Naive thymus-derived CD4-positive, alpha-beta T cell (primary cell): ENCODE measurements around the gene PRR35. TPM values are rescaled to one million over a fixed set of nuclear protein-coding genes. Genes with fewer than 3 reads are reported as not detected.

Experiments
- ATAC-seq: fragments of 150-1000 bp; cut with Tn5 transposase; 2 replicates; pipeline ENCODE4 v1.10.0; 2021; ENCODE audit warnings: mild to moderate bottlenecking, moderate library complexity
- CTCF ChIA-PET: fragments of 350-600 bp; sonication (Branson Sonifier 250); formaldehyde crosslinking; loops from one replicate; lab custom pipeline; 2021; ENCODE audit warnings: antibody characterized with exemption; lab: Charles Lee
- POLR2A ChIA-PET: fragments of 350-600 bp; sonication (Branson Sonifier 250); formaldehyde crosslinking; loops from one replicate; lab custom pipeline; 2021; ENCODE audit warnings: antibody characterized with exemption, inconsistent platforms; lab: Charles Lee
- DNase-seq, 9 donors: peaks; one replicate each; pipeline versions ENCODE4 v3.0.0 to v3.0.0-alpha.2; 2020 to 2022; ENCODE audit warnings: mixed read lengths in 1 of 9
- H3K27ac ChIP-seq: one replicate; pipeline ENCODE4 v1.7.0; 2013; ENCODE audit warnings: mild to moderate bottlenecking, low read depth, low read length, moderate library complexity
- H3K27me3 ChIP-seq, 2 donors: one replicate each; pipeline ENCODE4 v1.7.0; 2013; ENCODE audit warnings: low read length in 2 of 2, mild to moderate bottlenecking in 2 of 2, moderate library complexity in 2 of 2; ENCODE audit not compliant: control insufficient read depth in 2 of 2, insufficient read depth in 2 of 2
- H3K36me3 ChIP-seq, 3 experiments: 1 replicate in 2 of 3; 2 replicates in 1 of 3; pipeline ENCODE4 v1.7.0; 2013; ENCODE audit warnings: low read length in 3 of 3, mild to moderate bottlenecking in 3 of 3, moderate library complexity in 1 of 3; ENCODE audit not compliant: insufficient read depth in 3 of 3, control insufficient read depth in 2 of 3
- H3K4me1 ChIP-seq, 2 donors: one replicate each; pipeline ENCODE4 v1.7.0; 2013; ENCODE audit warnings: low read length in 2 of 2, mild to moderate bottlenecking in 2 of 2, moderate library complexity in 1 of 2; ENCODE audit not compliant: control insufficient read depth in 2 of 2, insufficient read depth in 2 of 2
- H3K4me3 ChIP-seq: 2 replicates; pipeline ENCODE4 v1.7.0; 2013; ENCODE audit warnings: mild to moderate bottlenecking, low read length
- H3K9me3 ChIP-seq, 3 experiments: 1 replicate in 2 of 3; 2 replicates in 1 of 3; pipeline ENCODE4 v1.7.0; 2013; ENCODE audit warnings: low read length in 3 of 3; ENCODE audit not compliant: control insufficient read depth in 2 of 3
- H3K27ac Mint-ChIP-seq, 9 donors: one replicate each; pipeline ENCODE4 v1.8.0; 2020 to 2022; ENCODE audit warnings: mixed read lengths in 9 of 9, mild to moderate bottlenecking in 8 of 9, moderate library complexity in 5 of 9, inconsistent platforms in 2 of 9
- H3K27me3 Mint-ChIP-seq, 5 donors: one replicate each; pipeline ENCODE4 v1.8.0; 2021 to 2022; ENCODE audit warnings: mixed read lengths in 5 of 5, mild to moderate bottlenecking in 1 of 5
- H3K36me3 Mint-ChIP-seq, 5 donors: one replicate each; pipeline ENCODE4 v1.8.0; 2020 to 2022; ENCODE audit warnings: mixed read lengths in 5 of 5, mild to moderate bottlenecking in 3 of 5, inconsistent platforms in 1 of 5
- H3K4me1 Mint-ChIP-seq, 7 donors: one replicate each; pipeline ENCODE4 v1.8.0; 2020 to 2022; ENCODE audit warnings: mixed read lengths in 7 of 7, mild to moderate bottlenecking in 3 of 7, inconsistent platforms in 1 of 7
- H3K4me3 Mint-ChIP-seq, 10 donors: one replicate each; pipeline ENCODE4 v1.8.0; 2020 to 2022; ENCODE audit warnings: mild to moderate bottlenecking in 10 of 10, mixed read lengths in 10 of 10, moderate library complexity in 6 of 10, inconsistent platforms in 2 of 10
- H3K9me3 Mint-ChIP-seq, 11 donors: one replicate each; pipeline ENCODE4 v1.8.0; 2020 to 2022; ENCODE audit warnings: mixed read lengths in 11 of 11, mild to moderate bottlenecking in 4 of 11, inconsistent platforms in 1 of 11, moderate library complexity in 1 of 11
- intact Hi-C, 2 donors: fragments of 100-400 bp; cut with micrococcal nuclease; formaldehyde crosslinking; loops; one replicate each; pipeline ENCODE4 v1.15.1; 2023
- polyA plus RNA-seq, 2 donors: library from polyadenylated mRNA; unstranded; fragments of 300-500 nt; fragmentation: Illumina TruSeq; gene quantifications; one replicate each; pipeline ENCODE4 v1.2.3, GENCODE V29; 2021
- total RNA-seq, 6 experiments: library from RNA in 5 of 6; stranded (reverse) in 5 of 6; gene quantifications; 1 replicate in 5 of 6; 2 replicates in 1 of 6; pipeline ENCODE4 v1.2.3 and lab custom pipeline; 2021 to 2026

PRR35 gene
- total and polyA plus RNA-seq, 7 experiments from 2014 or later, result not detected

GRCh38 chr16:539901-540530, 20.2 kb upstream of the PRR35 start:
- intact Hi-C loops, result no loop called here
- Mint-ChIP-seq H3K27me3 (no peaks in the 10 kb centered on the region), H3K27ac (no peak overlapping the region), H3K9me3 (no peaks in the 10 kb centered on the region), H3K4me3 (no peak overlapping the region), H3K4me1 (peaks cover 0 to 6% (median 0%) of the 10 kb centered on the region in 7 donors), H3K36me3 (peaks cover 0 to 11% (median 0%) of the 10 kb centered on the region in 5 donors)
- POLR2A ChIA-PET, result no interaction called here
- Histone ChIP-seq H3K27ac (no peak overlapping the region), H3K4me1 (no peaks in the 10 kb centered on the region), H3K9me3 (no peaks in the 10 kb centered on the region), H3K36me3 (peaks cover 0 to 33% (median 0%) of the 10 kb centered on the region in 3 experiments), H3K27me3 (no peaks in the 10 kb centered on the region), H3K4me3 (no peak overlapping the region)
- CTCF ChIA-PET, result interaction anchor here (0.5 kb wide), 1 partner anchor 39 kb away, joined by 4 read pairs; no protein-coding TSS in a partner anchor
- ATAC-seq (no peak), DNase-seq (no peak)

- ATAC-seq (no peak), DNase-seq (no peak)
- H3K4me1 Mint-ChIP-seq, result peaks cover 0 to 8% (median 0%) of the 10 kb centered on the region in 7 donors
- H3K36me3 Mint-ChIP-seq, result peaks cover 0 to 11% (median 0%) of the 10 kb centered on the region in 5 donors
- CTCF ChIA-PET, result no interaction called here
- POLR2A ChIA-PET, result no interaction called here
- Histone ChIP-seq H3K27me3 (no peaks in the 10 kb centered on the region), H3K4me3 (no peak overlapping the region), H3K4me1 (no peaks in the 10 kb centered on the region), H3K36me3 (peaks cover 0 to 26% (median 0%) of the 10 kb centered on the region in 3 experiments), H3K27ac (no peak overlapping the region), H3K9me3 (no peaks in the 10 kb centered on the region)
- intact Hi-C loops, result no loop called here
- no peak overlapping the region for H3K4me3 Mint-ChIP-seq
- H3K27me3 Mint-ChIP-seq, result no peaks in the 10 kb centered on the region
- no peaks in the 10 kb centered on the region for H3K9me3 Mint-ChIP-seq
- no peak overlapping the region for H3K27ac Mint-ChIP-seq
Measured at GRCh38 chr16:540645-541340, 19.4 kb upstream of the PRR35 start.

- Histone ChIP-seq H3K27me3 (no peaks in the 10 kb centered on the region), H3K27ac (no peak overlapping the region), H3K9me3 (no peaks in the 10 kb centered on the region), H3K36me3 (peaks cover 0 to 19% (median 0%) of the 10 kb centered on the region in 3 experiments), H3K4me1 (no peaks in the 10 kb centered on the region), H3K4me3 (no peak overlapping the region)
- no peak overlapping the region for H3K27ac Mint-ChIP-seq
- H3K27me3 Mint-ChIP-seq, result no peaks in the 10 kb centered on the region
- CTCF ChIA-PET, result no interaction called here
- no peaks in the 10 kb centered on the region for H3K9me3 Mint-ChIP-seq
- no peak for DNase-seq
- no peak overlapping the region for H3K4me3 Mint-ChIP-seq
- intact Hi-C loops, result no loop called here
- peaks cover 0 to 11% (median 0%) of the 10 kb centered on the region in 5 donors for H3K36me3 Mint-ChIP-seq
- ATAC-seq, result no peak
- H3K4me1 Mint-ChIP-seq, result peaks cover 0 to 8% (median 0%) of the 10 kb centered on the region in 7 donors
- POLR2A ChIA-PET, result no interaction called here
Measured at GRCh38 chr16:543301-544164, 16.7 kb upstream of the PRR35 start.

- POLR2A ChIA-PET, result no interaction called here
- no peak for ATAC-seq
- no peaks in the 10 kb centered on the region for H3K27me3 Mint-ChIP-seq
Measured at GRCh38 chr16:544517-544916, 15.7 kb upstream of the PRR35 start.

GRCh38 chr16:546909-547770, 13.1 kb upstream of the PRR35 start:
- H3K36me3 Mint-ChIP-seq, result peaks cover 0 to 7% (median 0%) of the 10 kb centered on the region in 5 donors
- ChIA-PET POLR2A (no interaction called here), CTCF (no interaction called here)
- no peaks in the 10 kb centered on the region for H3K27me3 Mint-ChIP-seq
- intact Hi-C loops, result no loop called here
- H3K4me1 Mint-ChIP-seq, result peaks cover 0 to 5% (median 0%) of the 10 kb centered on the region in 7 donors
- DNase-seq (peak in 8 of 9 donors; percentile 18 to 56 (median 48)), ATAC-seq (peak; percentile 84)
- H3K4me3 Mint-ChIP-seq, result peak overlapping the region in 3 of 10 donors; percentile 30 to 60 (median 49)
- Histone ChIP-seq H3K27ac (no peak overlapping the region), H3K4me3 (no peak overlapping the region), H3K27me3 (no peaks in the 10 kb centered on the region), H3K36me3 (peaks cover 0 to 22% (median 0%) of the 10 kb centered on the region in 3 experiments), H3K4me1 (no peaks in the 10 kb centered on the region), H3K9me3 (no peaks in the 10 kb centered on the region)
- H3K27ac Mint-ChIP-seq, result no peak overlapping the region
- no peaks in the 10 kb centered on the region for H3K9me3 Mint-ChIP-seq

More at GRCh38 chr16:544517-544916, 15.7 kb upstream of the PRR35 start:
- Histone ChIP-seq H3K36me3 (peaks cover 0 to 17% (median 0%) of the 10 kb centered on the region in 3 experiments), H3K4me3 (no peak overlapping the region), H3K27me3 (no peaks in the 10 kb centered on the region), H3K9me3 (no peaks in the 10 kb centered on the region), H3K4me1 (no peaks in the 10 kb centered on the region), H3K27ac (no peak overlapping the region)
- no peak overlapping the region for H3K27ac Mint-ChIP-seq
- H3K36me3 Mint-ChIP-seq, result peaks cover 0 to 8% (median 0%) of the 10 kb centered on the region in 5 donors
- no peaks in the 10 kb centered on the region for H3K9me3 Mint-ChIP-seq
- CTCF ChIA-PET, result no interaction called here
- peaks cover 0 to 5% (median 0%) of the 10 kb centered on the region in 7 donors for H3K4me1 Mint-ChIP-seq
- no peak for DNase-seq
- intact Hi-C loops, result no loop called here
- no peak overlapping the region for H3K4me3 Mint-ChIP-seq

GRCh38 chr16:548586-548985, 11.6 kb upstream of the PRR35 start:
- DNase-seq, result no peak
- no peak overlapping the region for H3K27ac ChIP-seq
- peaks cover 0 to 28% (median 0%) of the 10 kb centered on the region in 3 experiments for H3K36me3 ChIP-seq
- Mint-ChIP-seq H3K9me3 (no peaks in the 10 kb centered on the region), H3K4me3 (peak overlapping the region in 1 of 10 donors; percentile 28), H3K36me3 (peaks cover 0 to 3% (median 0%) of the 10 kb centered on the region in 5 donors), H3K27ac (no peak overlapping the region), H3K4me1 (peaks cover 0 to 5% (median 0%) of the 10 kb centered on the region in 7 donors), H3K27me3 (no peaks in the 10 kb centered on the region)
- CTCF ChIA-PET, result no interaction called here
- ATAC-seq, result no peak
- intact Hi-C loops, result no loop called here
- POLR2A ChIA-PET, result no interaction called here
- no peaks in the 10 kb centered on the region for H3K27me3 ChIP-seq
- no peaks in the 10 kb centered on the region for H3K4me1 ChIP-seq
- H3K4me3 ChIP-seq, result no peak overlapping the region
- no peaks in the 10 kb centered on the region for H3K9me3 ChIP-seq
